K562 (cell line): ENCODE data around the gene PPIL1. TPM values are rescaled to one million over a fixed set of nuclear protein-coding genes. Genes with fewer than 3 reads are reported as not detected.
A peak's percentile ranks its signal among the peaks of the same experiment; 100 is the strongest.

Source experiments
- CBFA2T2 ChIP-seq: fragments of 450-650 bp; conservative IDR thresholded peaks from 2 replicates; pipeline ENCODE4 v1.6.1; 2017; ENCODE audit warnings: mild to moderate bottlenecking
- CC2D1A ChIP-seq: fragments of 450-650 bp; IDR thresholded peaks from 2 replicates; pipeline ENCODE4 v1.6.1; 2017; ENCODE audit warnings: mild to moderate bottlenecking
- DMBX1 ChIP-seq: fragments of 250-450 bp; sonication (Bioruptor Pico); IDR thresholded peaks from 2 replicates; pipeline ENCODE4 v1.8.0; 2022; ENCODE audit warnings: inconsistent platforms, mild to moderate bottlenecking, moderate library complexity, borderline replicate concordance
- DNMT1 ChIP-seq: fragments of 450-650 bp; IDR thresholded peaks from 2 replicates; pipeline ENCODE4 v1.6.1; 2016; ENCODE audit warnings: antibody characterized with exemption, mild to moderate bottlenecking
- GTF2E2 ChIP-seq: fragments of 200-800 bp; sonication (Bioruptor generic); IDR thresholded peaks from 2 replicates; pipeline ENCODE4 v1.6.1; 2016; ENCODE audit warnings: missing genetic modification characterization, missing compliant biosample characterization
- HDAC8 ChIP-seq: fragments of 450-650 bp; IDR thresholded peaks from 2 replicates; pipeline ENCODE4 v1.6.1; 2016; ENCODE audit warnings: mild to moderate bottlenecking, missing genetic modification characterization, moderate library complexity, missing compliant biosample characterization
- NCOA2 ChIP-seq, 2 experiments: fragments of 450-650 bp; IDR thresholded peaks; 2 replicates each; pipeline ENCODE4 v1.6.1; 2018; ENCODE audit warnings: mild to moderate bottlenecking in 2 of 2, moderate library complexity in 1 of 2; ENCODE audit not compliant: partially characterized antibody in 2 of 2
- PRDM10 ChIP-seq: fragments of 450-650 bp; IDR thresholded peaks from 2 replicates; pipeline ENCODE4 v1.6.1; 2018; ENCODE audit not compliant: partially characterized antibody
- SRF ChIP-seq, 2 experiments: fragments of 250-450, 450-650 bp in 1 of 2; sonication (Bioruptor Pico) in 1 of 2; sonication (generic) in 1 of 2; formaldehyde crosslinking; IDR thresholded peaks; 2 replicates each; pipeline versions ENCODE4 v1.5.0 to v1.5.1; 2020 to 2022; ENCODE audit warnings: mild to moderate bottlenecking in 1 of 2, missing genetic modification reagents in 1 of 2
- TBL1XR1 ChIP-seq, 2 experiments: IDR thresholded peaks; 2 replicates each; pipeline ENCODE4 v1.6.1; 2012; ENCODE audit warnings: improper control_type of control experiment in 2 of 2, low read length in 2 of 2, mild to moderate bottlenecking in 1 of 2
- TGIF2 ChIP-seq: sonication (generic); formaldehyde crosslinking; IDR thresholded peaks from 2 replicates; pipeline ENCODE4 v1.8.1; 2022; ENCODE audit warnings: mild to moderate bottlenecking, missing genetic modification reagents, moderate library complexity
- ZBTB7A ChIP-seq: IDR thresholded peaks from 2 replicates; pipeline ENCODE4 v1.6.1; 2011; ENCODE audit warnings: low read depth, mild to moderate bottlenecking, low read length, moderate library complexity, borderline replicate concordance; ENCODE audit not compliant: control insufficient read depth
- ZKSCAN3 ChIP-seq: fragments of 250-450 bp; sonication (Bioruptor Pico); IDR thresholded peaks from 2 replicates; pipeline ENCODE4 v1.4.0; 2020
- ZNF175 ChIP-seq: fragments of 200-800 bp; sonication (Bioruptor generic); IDR thresholded peaks from 2 replicates; pipeline ENCODE4 v1.6.1; 2016; ENCODE audit warnings: low read depth, mild to moderate bottlenecking, missing genetic modification characterization, missing compliant biosample characterization
- ZNF217 ChIP-seq: sonication (generic); formaldehyde crosslinking; IDR thresholded peaks from 2 replicates; pipeline ENCODE4 v1.8.0; 2022; ENCODE audit warnings: mild to moderate bottlenecking, missing genetic modification reagents
- ZNF551 ChIP-seq: fragments of 250-450 bp; sonication (Bioruptor Pico); IDR thresholded peaks from 2 replicates; pipeline ENCODE4 v1.5.0; 2021; ENCODE audit warnings: mild to moderate bottlenecking, moderate library complexity
- polyA plus RNA-seq, 8 experiments: library from polyadenylated mRNA; depleted of rRNA in 4 of 8; stranded (reverse) in 5 of 8; unstranded in 3 of 8; fragments of >200 nt; fragmentation: Nextera tagmentation in 2 of 8; fragmentation: Illumina TruSeq in 1 of 8; extraction: Ambion mirVana in 2 of 8; extraction: Trizol in 1 of 8; gene quantifications; 2 replicates each; pipeline versions ENCODE4 v1.2.1 to v1.2.3, GENCODE V29; 2011 to 2014; ENCODE audit warnings: inconsistent platforms in 1 of 8, missing spikeins in 1 of 8
- total RNA-seq, 7 experiments: library from RNA; depleted of rRNA in 6 of 7; stranded (reverse); fragments of >200 nt in 6 of 7; fragmentation: Illumina TruSeq in 2 of 7; extraction: Trizol in 2 of 7; gene quantifications; 2 replicates each; pipeline versions ENCODE4 v1.2.1 to v1.2.3, GENCODE V29; 2011 to 2021; ENCODE audit warnings: low replicate concordance in 1 of 7
- TF ChIP-seq, protein P1 (sequence below): fragments of 450-650 bp; conservative IDR thresholded peaks from 2 replicates; pipeline ENCODE4 v1.6.1; 2016; ENCODE audit warnings: missing genetic modification characterization, low read depth, mild to moderate bottlenecking, control low read depth, missing compliant biosample characterization
- TF ChIP-seq, protein P2 (sequence below): IDR thresholded peaks from 2 replicates; pipeline ENCODE4 v1.6.1; 2011; ENCODE audit not compliant: insufficient read length; ENCODE audit errors: extremely low read depth
- TF ChIP-seq, protein P3 (sequence below): sonication (generic); formaldehyde crosslinking; IDR thresholded peaks from 2 replicates; pipeline ENCODE4 v1.8.0; 2022; ENCODE audit warnings: mild to moderate bottlenecking, missing genetic modification reagents

The PPIL1 gene
- total and polyA plus RNA-seq, 9 of the 15 experiments (the other 6 are each of a cell fraction or from before 2014, with no cell fraction given) = 65.8 to 205 (median 130) TPM

GRCh38 chr6:36809941-36810803 lies 64.4 kb downstream of the PPIL1 start (continued):
- TF ChIP-seq PRDM10 (peak; percentile 52), CC2D1A (peak; percentile 57; the same call in 1 of the 2 replicates), ZNF217 (CRISPR knock-in tag) (no peak), GTF2E2 (tag) (no peak), TGIF2 (CRISPR knock-in tag) (no peak), ZNF175 (CRISPR knock-in tag) (0 out of 2 replicates have a peak, but pooled peaks have one; percentile 19), CBFA2T2 (no peak), ZNF551 (no peak), SRF (CRISPR knock-in tag; IDR thresholded peaks at IDR 0.05) (no peak), ZKSCAN3 (CRISPR knock-in tag) (no peak), NCOA2 (IDR thresholded peaks at IDR 0.05; ENCODE audit: partially characterized antibody in 2 of 2) (no peak), TBL1XR1 (IDR thresholded peaks at IDR 0.05; ENCODE audit: low read length in 2 of 2) (no peak), DNMT1 (no peak), DMBX1 (CRISPR knock-in tag) (peak; percentile 32; the same call in 1 of the 2 replicates), ZBTB7A (no peak), HDAC8 (no peak)
- TF ChIP-seq, protein P1, sequence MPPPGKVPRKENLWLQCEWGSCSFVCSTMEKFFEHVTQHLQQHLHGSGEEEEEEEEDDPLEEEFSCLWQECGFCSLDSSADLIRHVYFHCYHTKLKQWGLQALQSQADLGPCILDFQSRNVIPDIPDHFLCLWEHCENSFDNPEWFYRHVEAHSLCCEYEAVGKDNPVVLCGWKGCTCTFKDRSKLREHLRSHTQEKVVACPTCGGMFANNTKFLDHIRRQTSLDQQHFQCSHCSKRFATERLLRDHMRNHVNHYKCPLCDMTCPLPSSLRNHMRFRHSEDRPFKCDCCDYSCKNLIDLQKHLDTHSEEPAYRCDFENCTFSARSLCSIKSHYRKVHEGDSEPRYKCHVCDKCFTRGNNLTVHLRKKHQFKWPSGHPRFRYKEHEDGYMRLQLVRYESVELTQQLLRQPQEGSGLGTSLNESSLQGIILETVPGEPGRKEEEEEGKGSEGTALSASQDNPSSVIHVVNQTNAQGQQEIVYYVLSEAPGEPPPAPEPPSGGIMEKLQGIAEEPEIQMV (tag) = 0 out of 2 replicates have a peak, but pooled peaks have one; percentile 54
- TF ChIP-seq, protein P2, sequence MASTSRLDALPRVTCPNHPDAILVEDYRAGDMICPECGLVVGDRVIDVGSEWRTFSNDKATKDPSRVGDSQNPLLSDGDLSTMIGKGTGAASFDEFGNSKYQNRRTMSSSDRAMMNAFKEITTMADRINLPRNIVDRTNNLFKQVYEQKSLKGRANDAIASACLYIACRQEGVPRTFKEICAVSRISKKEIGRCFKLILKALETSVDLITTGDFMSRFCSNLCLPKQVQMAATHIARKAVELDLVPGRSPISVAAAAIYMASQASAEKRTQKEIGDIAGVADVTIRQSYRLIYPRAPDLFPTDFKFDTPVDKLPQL = no peak
- TF ChIP-seq, protein P3, sequence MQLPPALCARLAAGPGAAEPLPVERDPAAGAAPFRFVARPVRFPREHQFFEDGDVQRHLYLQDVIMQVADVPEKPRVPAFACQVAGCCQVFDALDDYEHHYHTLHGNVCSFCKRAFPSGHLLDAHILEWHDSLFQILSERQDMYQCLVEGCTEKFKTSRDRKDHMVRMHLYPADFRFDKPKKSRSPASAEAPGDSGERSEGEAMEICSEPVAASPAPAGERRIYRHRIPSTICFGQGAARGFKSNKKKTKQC (CRISPR knock-in tag) = no peak
